ENCODE results near the gene ZNF138. TPM values are rescaled to one million over a fixed set of nuclear protein-coding genes. Genes with fewer than 3 reads are reported as not detected.

ZNF138 gene
- total and polyA plus RNA-seq, 4 donors = 2.1 to 18.6 (median 5.2) TPM

DNA sequence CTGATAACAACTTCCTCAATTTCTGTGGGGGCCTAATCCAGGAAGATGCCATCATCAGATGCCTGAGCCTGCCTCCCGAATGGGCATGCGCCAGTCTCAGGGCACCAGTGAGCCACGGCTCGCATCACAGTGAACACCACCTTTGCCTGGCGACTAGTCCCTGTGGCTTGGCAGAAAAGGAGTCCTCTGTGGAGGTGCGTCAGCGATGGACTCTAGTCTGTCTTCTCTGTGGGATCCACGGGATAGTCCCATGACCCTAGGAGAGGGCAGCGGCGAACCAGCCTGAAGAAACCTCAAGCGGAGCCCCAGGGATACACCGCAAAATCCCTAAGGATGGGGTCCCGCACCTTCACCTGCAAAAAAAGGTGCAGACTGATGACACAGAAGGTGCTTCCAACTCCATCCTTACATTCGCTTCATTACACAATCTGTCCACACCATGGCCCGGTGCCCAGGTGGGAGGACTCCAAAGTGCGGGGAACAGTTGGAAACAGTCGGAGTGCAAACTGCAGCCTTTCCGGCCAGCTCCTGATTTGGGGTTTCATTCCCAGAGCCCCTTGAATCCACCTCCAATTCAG, 73.7 kb downstream of the ZNF138 start:
- H3K27me3 ChIP-seq (ENCODE audit: control insufficient read depth in 3 of 3, insufficient read depth in 3 of 3, low read length in 2 of 3) = no peaks in the 10 kb centered on the region
- H3K9ac ChIP-seq (ENCODE audit: insufficient read depth in 1 of 2, low read length in 2 of 2) = no peak overlapping the region
- ATAC-seq (ENCODE audit: insufficient read depth, low FRiP score) (no peak), DNase-seq (no peak)
- H3K27ac ChIP-seq (ENCODE audit: low read depth in 1 of 2, low read length in 1 of 2) = no peak overlapping the region
- no peak overlapping the region for H3K4me3 ChIP-seq
- peaks cover 0 to 26% (median 2%) of the 10 kb centered on the region in 4 donors for H3K9me3 ChIP-seq (ENCODE audit: control insufficient read depth in 4 of 4, insufficient read depth in 3 of 4, low read length in 3 of 4)
- no peaks in the 10 kb centered on the region for H3K36me3 ChIP-seq (ENCODE audit: control insufficient read depth in 4 of 4, insufficient read depth in 4 of 4, low read length in 4 of 4)
- WGBS, 2 donors = 90 to 94% methylated on average over 18 of the region's 18 CpGs
- H3K4me1 ChIP-seq (ENCODE audit: control insufficient read depth in 5 of 5, insufficient read depth in 5 of 5, low read length in 5 of 5) = no peaks in the 10 kb centered on the region
- TF ChIP-seq, protein P1, sequence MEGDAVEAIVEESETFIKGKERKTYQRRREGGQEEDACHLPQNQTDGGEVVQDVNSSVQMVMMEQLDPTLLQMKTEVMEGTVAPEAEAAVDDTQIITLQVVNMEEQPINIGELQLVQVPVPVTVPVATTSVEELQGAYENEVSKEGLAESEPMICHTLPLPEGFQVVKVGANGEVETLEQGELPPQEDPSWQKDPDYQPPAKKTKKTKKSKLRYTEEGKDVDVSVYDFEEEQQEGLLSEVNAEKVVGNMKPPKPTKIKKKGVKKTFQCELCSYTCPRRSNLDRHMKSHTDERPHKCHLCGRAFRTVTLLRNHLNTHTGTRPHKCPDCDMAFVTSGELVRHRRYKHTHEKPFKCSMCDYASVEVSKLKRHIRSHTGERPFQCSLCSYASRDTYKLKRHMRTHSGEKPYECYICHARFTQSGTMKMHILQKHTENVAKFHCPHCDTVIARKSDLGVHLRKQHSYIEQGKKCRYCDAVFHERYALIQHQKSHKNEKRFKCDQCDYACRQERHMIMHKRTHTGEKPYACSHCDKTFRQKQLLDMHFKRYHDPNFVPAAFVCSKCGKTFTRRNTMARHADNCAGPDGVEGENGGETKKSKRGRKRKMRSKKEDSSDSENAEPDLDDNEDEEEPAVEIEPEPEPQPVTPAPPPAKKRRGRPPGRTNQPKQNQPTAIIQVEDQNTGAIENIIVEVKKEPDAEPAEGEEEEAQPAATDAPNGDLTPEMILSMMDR (IDR thresholded peaks at IDR 0.05; ENCODE audit: control extremely low read depth, extremely low read depth) = no peak

DNA sequence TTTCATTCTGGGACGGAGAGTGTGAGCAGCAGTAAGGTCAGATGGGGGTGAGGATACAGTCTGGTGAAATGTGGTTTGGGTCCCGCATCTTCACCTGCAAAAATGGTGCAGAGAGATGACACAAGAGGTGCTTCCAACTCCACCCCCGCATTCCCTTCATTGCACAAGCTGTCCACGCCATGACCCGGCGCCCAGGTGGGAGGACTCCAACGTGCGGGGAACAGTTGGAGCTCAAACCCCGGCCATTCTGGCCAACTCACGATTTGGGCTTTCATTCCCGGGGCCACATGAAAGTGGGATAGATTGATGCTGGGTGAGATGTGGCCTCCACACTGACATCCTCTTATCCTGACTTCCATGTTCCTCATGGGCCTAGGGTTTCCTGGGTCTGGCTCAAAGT, 74.3 kb downstream of the ZNF138 start:
- TF ChIP-seq, protein P1 (IDR thresholded peaks at IDR 0.05; ENCODE audit: control extremely low read depth, extremely low read depth) = no peak
- H3K9ac ChIP-seq (ENCODE audit: insufficient read depth in 1 of 2, low read length in 2 of 2) = no peak overlapping the region
- no peak overlapping the region for H3K4me3 ChIP-seq
- DNase-seq = no peak
- H3K4me1 ChIP-seq (ENCODE audit: control insufficient read depth in 5 of 5, insufficient read depth in 5 of 5, low read length in 5 of 5) = no peaks in the 10 kb centered on the region
- no peaks in the 10 kb centered on the region for H3K36me3 ChIP-seq (ENCODE audit: control insufficient read depth in 4 of 4, insufficient read depth in 4 of 4, low read length in 4 of 4)
- H3K27me3 ChIP-seq (ENCODE audit: control insufficient read depth in 3 of 3, insufficient read depth in 3 of 3, low read length in 2 of 3) = no peaks in the 10 kb centered on the region
- no peak for ATAC-seq (ENCODE audit: insufficient read depth, low FRiP score)
- peaks cover 0 to 21% (median 2%) of the 10 kb centered on the region in 4 donors for H3K9me3 ChIP-seq (ENCODE audit: control insufficient read depth in 4 of 4, insufficient read depth in 3 of 4, low read length in 3 of 4)
- 92 to 93% methylated on average over 11 of the region's 11 CpGs for WGBS, 2 donors
- H3K27ac ChIP-seq (ENCODE audit: low read depth in 1 of 2, low read length in 1 of 2) = no peak overlapping the region

DNA sequence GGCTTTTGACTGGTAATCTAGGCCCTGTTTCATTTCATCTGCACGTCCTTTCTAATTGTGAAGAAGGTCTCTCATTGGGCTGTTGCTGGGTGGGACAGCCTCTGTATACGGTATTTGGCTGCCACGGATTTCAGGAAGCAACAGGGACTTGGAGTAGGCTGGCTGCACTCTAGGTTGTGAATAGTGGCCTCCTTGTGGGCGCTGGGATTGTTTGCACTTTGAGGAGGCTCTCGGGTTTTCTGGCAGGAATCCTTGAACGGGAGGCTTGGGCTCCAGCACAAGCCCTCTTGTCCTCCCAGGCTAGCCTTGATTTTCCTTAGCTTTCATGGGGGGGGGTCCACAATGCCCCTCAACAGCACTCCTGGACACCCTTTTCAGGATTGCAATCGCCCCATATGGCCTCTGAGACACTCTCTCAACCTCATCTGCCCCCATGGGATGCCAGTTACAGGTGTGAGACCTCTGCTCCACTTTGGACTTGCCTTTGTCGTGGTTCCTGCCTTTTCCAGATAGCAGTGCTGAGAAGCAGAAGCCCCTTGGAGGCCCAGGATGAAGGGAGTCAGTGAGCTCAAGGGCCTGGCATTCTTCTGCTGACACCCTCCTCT, 75.0 kb downstream of the ZNF138 start:
- Histone ChIP-seq H3K36me3 (ENCODE audit: control insufficient read depth in 4 of 4, insufficient read depth in 4 of 4, low read length in 4 of 4) (no peaks in the 10 kb centered on the region), H3K27me3 (ENCODE audit: control insufficient read depth in 3 of 3, insufficient read depth in 3 of 3, low read length in 2 of 3) (no peaks in the 10 kb centered on the region), H3K4me1 (ENCODE audit: control insufficient read depth in 5 of 5, insufficient read depth in 5 of 5, low read length in 5 of 5) (no peaks in the 10 kb centered on the region), H3K27ac (ENCODE audit: low read depth in 1 of 2, low read length in 1 of 2) (no peak overlapping the region), H3K4me3 (no peak overlapping the region), H3K9ac (ENCODE audit: insufficient read depth in 1 of 2, low read length in 2 of 2) (no peak overlapping the region), H3K9me3 (ENCODE audit: control insufficient read depth in 4 of 4, insufficient read depth in 3 of 4, low read length in 3 of 4) (peaks cover 0 to 17% (median 2%) of the 10 kb centered on the region in 4 donors)
- ATAC-seq (ENCODE audit: insufficient read depth, low FRiP score) (no peak), DNase-seq (no peak)
- TF ChIP-seq, protein P1 (IDR thresholded peaks at IDR 0.05; ENCODE audit: control extremely low read depth, extremely low read depth) = no peak
- WGBS, 2 donors = 72 to 77% methylated on average over 8 of the region's 8 CpGs
